Measurements from ENCODE around the gene ZNF292.

DNA sequence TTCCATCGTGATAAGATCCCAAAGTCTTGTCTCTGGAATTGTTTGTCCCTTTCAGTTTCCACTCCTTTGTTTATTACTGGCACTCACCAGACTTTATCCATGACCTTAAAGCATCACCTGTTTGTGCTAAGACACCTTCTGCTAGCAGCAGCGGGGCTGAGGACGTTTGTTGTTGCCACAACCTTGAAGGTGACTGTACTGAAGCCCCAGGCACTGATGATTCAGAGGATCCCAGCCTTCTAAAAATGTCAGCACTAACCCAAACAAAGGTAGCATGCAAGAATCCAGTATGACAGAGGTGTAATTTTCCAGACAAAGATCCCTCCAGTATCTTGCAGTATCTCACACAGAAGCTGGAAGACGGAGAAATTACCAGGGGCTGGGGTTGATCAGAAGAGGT, 138.2 kb downstream of the ZNF292 start:
- TF ChIP-seq CTCF (IDR thresholded peaks at IDR 0.05; ENCODE audit: extremely low read depth in 1 of 2, insufficient read depth in 1 of 2, low read depth in 1 of 2, low read length in 2 of 2), result no peak
- TF ChIP-seq POLR2A (IDR thresholded peaks at IDR 0.05; ENCODE audit: low read depth, low read length), result no peak
- no peak for TF ChIP-seq EZH2 (IDR thresholded peaks at IDR 0.05; ENCODE audit: borderline replicate concordance, low read depth, low read length, severe bottlenecking)
